Measurements from ENCODE around the gene PKD2L1.

DNA sequence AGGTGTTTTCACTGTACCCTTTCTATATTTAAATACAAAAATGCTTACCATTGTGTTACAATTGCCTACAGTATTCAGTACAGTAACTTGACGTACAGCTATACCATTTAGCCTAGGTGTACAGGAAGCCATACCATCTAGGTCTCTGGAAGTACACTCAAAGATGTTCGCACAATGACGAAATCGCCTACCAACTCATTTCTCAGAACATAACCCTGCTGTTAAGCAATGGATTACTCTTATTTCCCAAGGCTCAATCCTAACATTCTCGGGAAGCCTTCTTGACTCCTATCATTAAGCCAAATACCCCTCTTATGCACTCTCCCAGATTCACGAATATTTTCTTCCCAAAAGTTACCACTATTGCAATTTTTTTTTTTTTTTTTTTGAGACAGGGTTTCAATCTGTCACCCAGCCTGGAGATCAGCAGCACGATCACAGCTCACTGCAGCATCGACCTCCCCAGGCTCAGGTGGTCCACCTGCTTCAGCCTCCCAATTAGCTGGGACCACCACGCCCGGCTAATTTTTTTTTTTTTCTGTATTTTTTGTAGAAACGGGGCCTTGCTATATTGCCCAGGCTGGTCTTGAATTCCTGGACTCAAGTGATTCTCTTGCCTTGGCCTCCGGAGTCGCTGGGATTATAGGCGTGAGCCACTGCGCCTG lies 64.1 kb downstream of the PKD2L1 start:
- TF ChIP-seq, protein P1, sequence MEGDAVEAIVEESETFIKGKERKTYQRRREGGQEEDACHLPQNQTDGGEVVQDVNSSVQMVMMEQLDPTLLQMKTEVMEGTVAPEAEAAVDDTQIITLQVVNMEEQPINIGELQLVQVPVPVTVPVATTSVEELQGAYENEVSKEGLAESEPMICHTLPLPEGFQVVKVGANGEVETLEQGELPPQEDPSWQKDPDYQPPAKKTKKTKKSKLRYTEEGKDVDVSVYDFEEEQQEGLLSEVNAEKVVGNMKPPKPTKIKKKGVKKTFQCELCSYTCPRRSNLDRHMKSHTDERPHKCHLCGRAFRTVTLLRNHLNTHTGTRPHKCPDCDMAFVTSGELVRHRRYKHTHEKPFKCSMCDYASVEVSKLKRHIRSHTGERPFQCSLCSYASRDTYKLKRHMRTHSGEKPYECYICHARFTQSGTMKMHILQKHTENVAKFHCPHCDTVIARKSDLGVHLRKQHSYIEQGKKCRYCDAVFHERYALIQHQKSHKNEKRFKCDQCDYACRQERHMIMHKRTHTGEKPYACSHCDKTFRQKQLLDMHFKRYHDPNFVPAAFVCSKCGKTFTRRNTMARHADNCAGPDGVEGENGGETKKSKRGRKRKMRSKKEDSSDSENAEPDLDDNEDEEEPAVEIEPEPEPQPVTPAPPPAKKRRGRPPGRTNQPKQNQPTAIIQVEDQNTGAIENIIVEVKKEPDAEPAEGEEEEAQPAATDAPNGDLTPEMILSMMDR (IDR thresholded peaks at IDR 0.05; ENCODE audit: insufficient read depth, low read length, poor library complexity, severe bottlenecking) = no peak
- TF ChIP-seq EZH2phosphoT487 (conservative IDR thresholded peaks at IDR 0.05; ENCODE audit: low read length) = no peak
